ENCODE data around the gene SLC4A9.

SLC4A9 gene

DNA sequence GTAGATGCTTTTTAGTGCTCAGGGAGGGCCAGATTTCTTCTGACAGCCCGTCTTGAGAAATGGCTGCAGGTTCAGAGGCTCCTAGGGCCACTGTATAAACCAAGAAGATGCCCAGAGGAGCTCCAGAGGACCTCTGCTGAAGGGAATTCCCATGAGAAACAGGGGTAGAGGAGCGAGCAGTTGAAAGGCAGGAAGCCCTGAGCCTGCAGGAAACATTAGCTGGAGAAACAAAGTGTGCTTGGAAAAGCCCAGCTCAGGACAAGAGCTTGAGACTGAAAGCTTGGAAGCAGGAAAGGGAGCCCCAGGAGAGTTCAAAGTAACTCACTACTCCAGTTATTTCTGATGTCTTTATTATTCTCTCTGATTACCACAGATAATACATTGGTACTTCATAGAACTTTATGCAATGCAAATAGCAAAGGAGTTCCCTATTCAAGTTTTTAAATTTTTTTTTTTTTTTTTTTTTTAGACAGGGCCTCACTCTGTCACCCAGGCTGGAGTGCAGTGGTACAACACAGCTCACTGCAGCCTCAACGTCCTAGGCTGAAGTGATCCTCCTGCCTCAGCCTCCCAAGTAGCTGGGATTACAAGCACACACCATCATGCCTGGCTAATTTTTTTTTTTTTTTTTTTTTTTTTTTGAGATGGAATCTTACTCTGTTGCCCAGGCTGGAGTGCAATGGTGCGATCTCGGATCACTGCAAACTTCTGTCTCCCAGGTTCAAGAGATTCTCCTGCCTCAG lies 30.1 kb upstream of the SLC4A9 start:
- Histone ChIP-seq H3K27ac (no peak overlapping the region), H3K4me3 (ENCODE audit: low read depth in 1 of 2, low read length in 1 of 2) (no peak overlapping the region)

GRCh38 chr5:140331638-140332037 lies 28.4 kb upstream of the SLC4A9 start:
- Histone ChIP-seq H3K27me3 (no peaks in the 10 kb centered on the region), H3K36me3 (no peaks in the 10 kb centered on the region), H3K9me3 (no peaks in the 10 kb centered on the region), H3K4me3 (ENCODE audit: low read depth in 1 of 2, low read length in 1 of 2) (no peak overlapping the region), H3K4me1 (ENCODE audit: control insufficient read depth in 1 of 2, insufficient read depth in 1 of 2, low read depth in 1 of 2, low read length in 1 of 2) (no peaks in the 10 kb centered on the region), H3K27ac (no peak overlapping the region)
- TF ChIP-seq, protein P1, sequence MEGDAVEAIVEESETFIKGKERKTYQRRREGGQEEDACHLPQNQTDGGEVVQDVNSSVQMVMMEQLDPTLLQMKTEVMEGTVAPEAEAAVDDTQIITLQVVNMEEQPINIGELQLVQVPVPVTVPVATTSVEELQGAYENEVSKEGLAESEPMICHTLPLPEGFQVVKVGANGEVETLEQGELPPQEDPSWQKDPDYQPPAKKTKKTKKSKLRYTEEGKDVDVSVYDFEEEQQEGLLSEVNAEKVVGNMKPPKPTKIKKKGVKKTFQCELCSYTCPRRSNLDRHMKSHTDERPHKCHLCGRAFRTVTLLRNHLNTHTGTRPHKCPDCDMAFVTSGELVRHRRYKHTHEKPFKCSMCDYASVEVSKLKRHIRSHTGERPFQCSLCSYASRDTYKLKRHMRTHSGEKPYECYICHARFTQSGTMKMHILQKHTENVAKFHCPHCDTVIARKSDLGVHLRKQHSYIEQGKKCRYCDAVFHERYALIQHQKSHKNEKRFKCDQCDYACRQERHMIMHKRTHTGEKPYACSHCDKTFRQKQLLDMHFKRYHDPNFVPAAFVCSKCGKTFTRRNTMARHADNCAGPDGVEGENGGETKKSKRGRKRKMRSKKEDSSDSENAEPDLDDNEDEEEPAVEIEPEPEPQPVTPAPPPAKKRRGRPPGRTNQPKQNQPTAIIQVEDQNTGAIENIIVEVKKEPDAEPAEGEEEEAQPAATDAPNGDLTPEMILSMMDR (IDR thresholded peaks at IDR 0.05), result no peak

More for the DNA sequence above, 30.1 kb upstream of the SLC4A9 start:
- Histone ChIP-seq H3K4me1 (ENCODE audit: control insufficient read depth in 1 of 2, insufficient read depth in 1 of 2, low read depth in 1 of 2, low read length in 1 of 2) (no peaks in the 10 kb centered on the region), H3K9me3 (no peaks in the 10 kb centered on the region), H3K36me3 (no peaks in the 10 kb centered on the region), H3K27me3 (no peaks in the 10 kb centered on the region)
- TF ChIP-seq, protein P1 (IDR thresholded peaks at IDR 0.05), result no peak

DNA sequence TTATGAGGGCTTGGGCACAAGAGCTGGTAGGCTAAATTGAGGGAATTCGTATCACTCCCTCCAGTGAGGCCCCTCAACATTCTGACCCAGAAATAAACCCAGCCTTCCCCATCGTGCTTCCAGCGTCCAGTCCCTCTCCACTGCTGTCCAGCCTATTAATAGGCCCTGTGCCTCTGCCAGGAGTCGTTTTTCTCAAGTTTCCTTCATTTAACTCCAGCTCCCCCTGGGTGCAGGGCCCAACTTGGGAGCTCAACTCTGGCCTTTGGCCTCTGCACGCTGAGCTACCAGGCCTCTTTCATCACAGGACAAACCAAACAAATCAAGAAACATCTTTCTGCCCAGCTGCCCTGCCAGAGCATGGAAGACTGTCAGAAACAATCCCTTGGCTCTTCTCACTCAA lies 23.6 kb upstream of the SLC4A9 start:
- H3K27ac ChIP-seq, result no peak overlapping the region
- TF ChIP-seq, protein P1 (IDR thresholded peaks at IDR 0.05), result no peak
- H3K27me3 ChIP-seq, result no peaks in the 10 kb centered on the region
- no peak overlapping the region for H3K4me3 ChIP-seq (ENCODE audit: low read depth in 1 of 2, low read length in 1 of 2)
- H3K9me3 ChIP-seq, result no peaks in the 10 kb centered on the region
- H3K4me1 ChIP-seq (ENCODE audit: control insufficient read depth in 1 of 2, insufficient read depth in 1 of 2, low read depth in 1 of 2, low read length in 1 of 2), result peaks cover 23 to 31% of the 10 kb centered on the region in 2 experiments
- H3K36me3 ChIP-seq, result no peaks in the 10 kb centered on the region

DNA sequence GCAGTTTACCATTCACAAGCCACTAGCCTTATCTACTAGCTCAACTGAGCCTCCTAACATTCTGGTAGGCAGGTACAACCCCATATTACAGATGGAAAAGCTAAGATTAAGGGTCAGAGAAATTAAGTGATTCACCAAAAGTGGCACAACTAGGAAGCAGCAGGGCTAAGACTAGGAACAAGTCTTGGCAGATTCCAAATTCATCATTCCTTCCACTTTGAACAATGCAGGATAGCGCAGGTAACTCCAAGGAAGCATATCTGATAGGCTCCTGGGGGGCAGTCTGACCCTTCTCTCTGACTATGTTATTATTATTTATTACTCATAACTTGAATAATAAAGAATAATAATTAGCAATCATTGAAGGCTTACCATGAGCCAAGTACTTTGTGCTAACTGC lies 22.1 kb upstream of the SLC4A9 start:
- Histone ChIP-seq H3K27ac (no peak overlapping the region), H3K4me1 (ENCODE audit: control insufficient read depth in 1 of 2, insufficient read depth in 1 of 2, low read depth in 1 of 2, low read length in 1 of 2) (peaks cover 38 to 46% of the 10 kb centered on the region in 2 experiments), H3K27me3 (no peaks in the 10 kb centered on the region), H3K4me3 (ENCODE audit: low read depth in 1 of 2, low read length in 1 of 2) (no peak overlapping the region), H3K36me3 (no peaks in the 10 kb centered on the region), H3K9me3 (no peaks in the 10 kb centered on the region)
- TF ChIP-seq, protein P1 (IDR thresholded peaks at IDR 0.05), result no peak

- Histone ChIP-seq H3K27me3 (no peaks in the 10 kb centered on the region), H3K4me1 (ENCODE audit: control insufficient read depth in 1 of 2, insufficient read depth in 1 of 2, low read depth in 1 of 2, low read length in 1 of 2) (peaks cover 42 to 50% of the 10 kb centered on the region in 2 experiments), H3K9me3 (no peaks in the 10 kb centered on the region), H3K27ac (no peak overlapping the region), H3K36me3 (no peaks in the 10 kb centered on the region), H3K4me3 (ENCODE audit: low read depth in 1 of 2, low read length in 1 of 2) (no peak overlapping the region)
- TF ChIP-seq, protein P1 (IDR thresholded peaks at IDR 0.05), result no peak
Measured at GRCh38 chr5:140338336-140338735, 21.7 kb upstream of the SLC4A9 start.

All from neutrophil (primary cell).